Measurements from ENCODE around the gene ABHD4.
"Not testable (repeated sequence)": the region's sequence is repeated elsewhere in the genome, so short reads cannot be mapped to it uniquely, and the experiment has no call there.

The ABHD4 gene

GRCh38 chr14:22627506-22628263 lies 29.6 kb downstream of the ABHD4 start:
- no peak for DNase-seq (ENCODE audit: low read depth in 2 of 2)

DNA sequence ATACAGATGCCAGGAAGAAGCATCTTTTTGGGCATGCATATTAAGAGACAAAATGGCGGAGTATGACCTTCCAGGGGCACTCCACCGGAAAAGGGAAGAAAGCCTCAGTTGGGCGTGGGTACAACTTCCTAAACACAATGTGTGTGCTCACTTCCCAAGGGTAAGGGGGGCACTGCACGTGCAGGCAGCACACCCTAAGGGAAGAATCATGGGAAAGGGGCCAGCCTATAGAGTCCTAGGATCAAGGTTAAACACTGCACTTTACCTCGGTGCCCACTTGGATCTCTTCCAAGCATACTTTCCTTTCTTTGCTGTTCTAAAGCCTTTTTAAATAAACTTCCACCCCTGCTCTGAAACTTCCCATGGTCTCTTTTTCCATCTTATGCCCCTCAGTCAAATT lies 31.3 kb downstream of the ABHD4 start:
- no peak for DNase-seq (ENCODE audit: low read depth in 2 of 2)

GRCh38 chr14:22630066-22630465 lies 32.0 kb downstream of the ABHD4 start:
- no peak for DNase-seq (ENCODE audit: low read depth in 2 of 2)

DNA sequence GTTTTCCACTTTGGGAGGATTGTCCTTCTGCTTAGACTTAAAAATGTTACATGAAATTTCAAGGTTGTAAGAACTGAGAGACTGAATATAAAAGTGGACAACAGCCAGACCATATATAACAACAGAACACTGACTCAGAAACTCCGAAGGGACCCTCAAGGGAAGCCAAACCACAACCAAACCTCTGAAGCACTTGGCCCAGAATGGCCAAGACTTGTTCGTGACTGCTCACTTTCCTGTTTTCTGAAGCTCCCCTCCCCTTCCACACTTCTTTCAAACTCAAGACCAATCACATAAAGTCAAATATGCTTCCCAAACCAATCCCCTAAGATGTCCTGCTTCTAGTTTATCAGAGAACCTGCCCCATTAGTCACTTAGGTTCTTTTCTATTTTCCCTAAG lies 32.4 kb downstream of the ABHD4 start:
- DNase-seq (ENCODE audit: low read depth in 2 of 2), result no peak

DNA sequence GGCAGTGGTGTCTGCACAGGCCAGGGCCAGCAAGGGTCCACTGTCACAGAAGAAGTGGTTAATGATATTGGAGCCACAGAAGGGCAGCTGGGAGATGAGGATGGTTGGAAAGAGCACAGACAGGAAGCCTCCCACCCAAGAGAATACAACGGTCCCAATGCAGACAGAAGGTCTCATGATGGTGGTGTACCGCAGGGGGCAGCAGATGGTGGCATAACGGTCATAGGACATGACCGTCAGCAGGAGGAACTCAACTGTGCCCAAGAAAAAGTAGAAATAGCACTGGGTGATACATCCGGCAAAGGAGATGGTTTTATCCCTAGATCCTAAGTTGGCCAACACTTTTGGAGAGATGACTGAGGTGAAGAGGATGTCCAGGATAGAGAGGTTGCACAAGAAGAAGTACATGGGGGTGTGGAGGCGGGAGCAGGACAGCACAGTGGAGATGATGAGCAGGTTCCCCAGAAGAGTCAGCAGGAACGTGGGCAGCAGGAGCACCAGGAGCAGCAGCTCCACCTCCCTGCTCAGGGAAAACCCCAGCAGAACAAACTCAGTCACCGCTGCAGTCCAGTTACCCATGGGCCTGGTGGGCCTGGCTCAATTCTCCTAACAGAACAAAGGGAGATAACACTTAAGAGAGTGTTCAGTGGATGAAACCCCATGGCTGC lies 36.3 kb downstream of the ABHD4 start:
- no peak for DNase-seq (ENCODE audit: low read depth in 2 of 2)

DNA sequence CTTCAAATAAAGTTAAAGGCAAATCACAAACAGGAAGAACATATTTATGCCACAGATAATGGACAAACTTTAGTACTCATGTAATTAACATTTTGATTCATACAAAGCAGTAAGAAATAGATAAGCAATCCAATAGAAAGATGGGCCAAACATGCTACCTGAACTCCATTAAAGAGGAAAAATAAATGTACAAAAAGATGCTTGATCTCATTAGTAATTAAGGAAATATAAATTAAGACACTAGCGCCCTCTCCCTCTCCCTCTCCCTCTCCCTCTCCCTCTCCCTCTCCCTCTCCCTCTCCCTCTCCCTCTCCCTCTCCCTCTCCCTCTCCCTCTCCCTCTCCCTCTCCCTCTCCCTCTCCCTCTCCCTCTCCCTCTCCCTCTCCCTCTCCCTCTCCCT lies 37.9 kb downstream of the ABHD4 start:
- not testable (repeated sequence) for DNase-seq (ENCODE audit: low read depth in 2 of 2)

GRCh38 chr14:22640192-22640591 lies 42.1 kb downstream of the ABHD4 start:
- no peak for DNase-seq (ENCODE audit: low read depth in 2 of 2)

- no peak for DNase-seq (ENCODE audit: low read depth in 2 of 2)
Measured at GRCh38 chr14:22641846-22642245, 43.7 kb downstream of the ABHD4 start.

GRCh38 chr14:22644305-22644635 lies 46.2 kb downstream of the ABHD4 start, which contains the start of gene OR6J1:
TSS of gene OR6J1 (minus strand) at chr14:22644352. CDS start at chr14:22634811, 9,541 bp downstream.
- DNase-seq (ENCODE audit: low read depth in 2 of 2), result no peak

DNA sequence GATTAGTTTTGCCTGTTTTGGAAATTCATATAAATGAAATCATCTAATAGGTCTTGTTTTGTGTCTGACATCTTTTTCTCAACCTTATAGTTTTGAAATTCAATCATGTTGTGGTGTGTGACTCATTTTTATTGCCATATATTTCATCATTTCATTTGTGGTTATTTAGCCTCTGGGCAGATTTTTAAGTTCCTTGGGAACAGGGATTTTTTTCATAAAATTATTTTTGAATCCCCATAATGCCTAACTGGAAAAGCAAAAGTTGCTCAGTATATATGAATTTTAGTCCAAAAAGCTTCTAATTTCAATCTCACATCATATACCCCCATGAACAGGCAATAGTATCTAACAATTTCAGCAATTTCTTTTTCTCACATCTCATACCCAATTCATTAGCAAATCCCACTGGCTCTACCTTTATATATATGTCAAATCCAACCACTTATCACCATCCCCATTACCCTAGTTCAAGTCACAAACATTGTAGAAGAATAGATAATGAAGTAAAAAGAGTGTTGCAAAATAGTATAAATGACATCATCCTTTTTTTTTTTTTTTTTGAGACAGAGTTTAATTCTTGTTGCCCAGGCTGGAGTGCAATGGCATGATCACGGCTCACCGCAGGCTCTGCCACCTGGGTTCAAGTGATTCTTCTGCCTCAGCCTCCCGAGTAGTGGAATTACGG lies 48.6 kb downstream of the ABHD4 start:
- no peak for DNase-seq (ENCODE audit: low read depth in 2 of 2)

DNA sequence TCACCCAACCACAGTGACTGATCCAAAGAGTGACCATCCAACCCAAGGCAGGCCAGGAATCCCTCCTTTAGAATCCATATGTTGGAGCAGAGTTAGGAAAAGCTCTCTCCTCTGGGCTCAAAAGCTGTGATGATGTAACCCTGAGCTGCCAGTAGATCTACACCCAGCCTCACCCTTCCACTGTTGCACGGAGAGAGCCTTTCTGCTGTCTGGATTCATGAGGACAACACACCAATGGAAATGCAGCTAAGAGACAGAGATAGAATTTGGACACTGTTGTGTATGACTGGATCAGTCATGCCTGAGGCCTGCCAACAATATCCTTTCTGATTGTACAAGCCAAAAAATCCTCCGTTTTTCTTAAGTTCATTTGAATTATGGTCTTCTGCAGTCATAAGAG lies 50.4 kb downstream of the ABHD4 start:
- no peak for DNase-seq (ENCODE audit: low read depth in 2 of 2)

DNA sequence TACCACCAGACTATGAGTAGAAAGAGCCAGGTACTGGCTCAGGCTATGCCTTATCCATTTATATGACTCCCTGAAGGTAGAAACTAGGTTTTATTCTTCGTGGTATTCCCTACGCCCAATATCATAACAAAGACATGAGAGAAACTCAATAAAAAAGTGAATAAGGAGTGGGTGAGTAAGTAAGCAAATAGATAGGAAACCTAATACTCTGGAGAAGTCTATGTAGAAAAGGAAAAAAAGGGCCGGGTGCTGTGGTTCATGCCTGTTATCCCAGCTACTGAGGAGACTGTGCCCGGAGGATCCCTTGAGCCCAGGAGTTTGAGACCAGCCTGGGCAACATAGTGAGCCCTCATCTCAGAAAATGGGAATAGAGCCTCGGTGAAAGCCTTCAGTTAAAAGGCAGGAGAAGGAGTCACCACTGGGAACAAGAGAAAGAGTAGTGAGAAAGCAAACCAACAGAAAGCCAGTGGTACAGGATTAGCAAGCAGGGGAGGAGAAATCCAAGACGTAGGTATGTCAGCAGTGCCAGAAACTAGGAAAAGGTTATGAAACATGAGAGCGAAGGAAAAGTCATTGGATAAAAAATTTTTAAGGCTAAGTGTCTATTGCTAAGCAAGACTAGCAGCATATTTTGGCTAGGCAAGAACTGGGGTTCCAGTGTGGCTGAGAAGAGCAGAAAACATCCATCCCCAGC lies 52.1 kb downstream of the ABHD4 start:
- no peak for DNase-seq (ENCODE audit: low read depth in 2 of 2)

DNA sequence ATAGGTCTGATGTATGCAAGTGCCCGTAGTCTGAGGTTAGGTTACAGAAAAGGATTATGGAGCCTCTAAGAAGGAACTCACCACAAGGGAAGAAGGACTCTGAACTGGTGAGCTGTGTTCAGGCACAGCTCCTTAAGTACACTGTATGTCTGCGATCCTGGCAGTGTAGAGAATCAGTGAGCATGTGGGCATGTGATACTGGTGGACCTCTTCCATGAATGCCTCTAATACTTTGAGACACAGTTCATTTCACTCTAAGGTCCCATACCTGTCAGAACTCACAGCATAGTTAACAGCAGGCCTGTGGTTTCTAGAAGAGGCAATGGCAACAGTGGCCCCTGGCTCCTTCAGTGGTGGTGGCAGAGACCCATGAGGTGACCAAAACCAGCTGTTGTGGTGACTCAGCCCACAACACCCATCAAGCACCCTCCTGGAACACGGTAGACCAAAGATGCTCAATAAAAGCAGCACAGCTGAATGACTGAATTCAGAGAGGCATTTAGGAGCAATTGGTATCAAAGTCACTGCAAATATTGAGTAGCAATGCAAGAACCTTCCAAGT lies 52.9 kb downstream of the ABHD4 start:
- DNase-seq (ENCODE audit: low read depth in 2 of 2), result no peak

DNA sequence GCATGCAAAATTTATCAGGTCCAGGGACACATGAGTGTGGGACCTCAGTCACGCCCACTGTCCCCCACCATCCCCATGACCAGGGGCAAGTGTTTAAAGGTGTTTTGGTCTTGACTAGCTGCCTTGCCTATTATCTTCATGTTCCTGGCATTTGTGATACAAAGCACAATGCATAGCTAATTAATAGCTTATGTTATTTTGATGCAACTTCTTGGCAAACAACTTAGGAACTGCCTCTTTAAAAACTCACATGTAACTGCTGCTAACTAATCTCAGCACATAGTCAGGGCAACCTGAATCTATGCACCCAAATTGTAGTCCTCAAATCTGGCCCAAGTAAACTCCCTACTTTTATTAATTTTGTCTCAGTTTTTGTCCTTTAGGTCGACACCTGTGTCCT lies 53.5 kb downstream of the ABHD4 start:
- DNase-seq (ENCODE audit: low read depth in 2 of 2), result no peak

DNA sequence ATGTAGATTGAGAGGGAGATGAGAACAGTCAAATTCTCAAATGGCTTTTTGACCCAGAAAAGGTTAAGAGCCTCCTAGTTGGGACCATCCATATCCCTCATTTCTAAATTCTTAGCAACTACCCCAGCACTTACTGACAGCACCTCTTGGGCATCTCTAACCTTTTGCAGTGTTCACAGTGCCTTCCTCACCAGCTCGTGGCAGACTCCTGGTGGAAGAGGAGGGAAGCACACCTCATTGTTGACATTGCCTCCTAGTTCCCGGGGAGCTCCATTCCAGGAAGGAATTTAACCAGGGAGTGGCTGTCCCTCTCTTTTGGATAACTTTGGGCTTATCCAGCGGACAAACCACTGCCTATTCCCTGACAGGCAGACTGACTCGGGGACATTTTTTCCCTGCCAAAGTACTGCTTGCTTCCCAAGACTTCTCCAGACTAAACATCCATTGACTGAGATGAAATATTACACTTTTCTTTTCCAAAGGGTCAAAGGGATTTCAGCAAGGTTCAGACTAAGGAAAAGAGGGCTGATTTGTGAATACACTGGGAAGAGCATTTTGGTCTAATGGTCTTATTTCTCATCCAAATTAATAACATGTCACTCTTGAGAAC lies 55.0 kb downstream of the ABHD4 start:
- DNase-seq (ENCODE audit: low read depth in 2 of 2), result peak; percentile 32 to 33

DNA sequence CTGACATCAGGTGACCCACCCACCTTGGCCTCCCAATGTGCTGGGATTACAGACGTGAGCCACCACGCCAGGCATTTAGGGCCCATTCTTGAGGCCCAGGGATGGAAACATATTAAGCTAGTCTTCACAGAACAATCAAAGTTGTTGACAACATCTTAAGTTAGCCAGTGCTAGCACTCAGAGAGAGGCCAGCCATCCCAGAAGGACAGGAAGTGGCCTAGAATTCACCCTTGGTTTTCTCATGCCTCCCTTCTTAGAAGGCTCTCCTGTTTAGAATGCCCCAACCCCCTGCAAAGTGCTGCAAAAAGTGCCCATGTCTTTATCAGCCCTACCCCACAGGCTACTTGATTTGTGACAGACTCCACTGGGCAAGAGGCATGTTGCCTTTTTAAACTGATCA lies 58.1 kb downstream of the ABHD4 start:
- DNase-seq (ENCODE audit: low read depth in 2 of 2), result no peak

DNA sequence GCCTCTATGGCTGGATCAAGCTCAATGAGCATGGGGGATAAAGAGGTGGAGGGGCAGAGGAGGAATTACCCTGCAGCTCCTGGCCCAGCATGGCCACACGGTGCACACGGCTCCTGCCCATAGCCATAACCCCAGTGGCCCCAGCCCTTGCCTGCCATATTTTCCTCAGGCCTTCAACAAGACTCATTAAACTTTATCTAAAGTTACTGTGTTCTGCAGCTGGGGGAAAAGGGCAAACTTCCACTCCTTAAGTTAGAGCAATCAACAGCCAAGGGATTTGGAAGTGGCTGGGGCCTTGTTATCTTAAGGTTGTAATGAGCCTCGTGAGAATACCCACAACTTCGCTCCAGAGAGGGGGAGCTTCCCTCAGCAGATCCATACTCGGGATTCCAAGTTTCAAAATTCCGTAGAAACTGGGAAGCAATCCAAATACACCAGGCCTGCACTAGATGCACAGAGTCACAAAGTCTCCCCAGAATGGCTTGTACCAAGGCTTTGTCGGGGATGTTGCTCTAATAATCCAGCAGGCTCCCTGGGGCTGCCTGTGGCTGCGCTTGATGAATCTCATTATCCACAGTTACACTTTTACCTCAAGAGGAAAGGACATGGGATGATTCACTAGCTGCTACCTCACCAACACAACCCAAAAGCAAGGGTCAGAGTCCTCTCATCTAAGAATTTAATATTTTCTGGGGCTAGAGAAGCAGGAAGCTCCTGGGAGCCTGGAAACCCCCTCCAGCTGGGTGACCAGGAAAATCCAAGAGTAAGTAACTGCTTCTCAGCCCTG lies 59.0 kb downstream of the ABHD4 start:
- no peak for DNase-seq (ENCODE audit: low read depth in 2 of 2)

DNA sequence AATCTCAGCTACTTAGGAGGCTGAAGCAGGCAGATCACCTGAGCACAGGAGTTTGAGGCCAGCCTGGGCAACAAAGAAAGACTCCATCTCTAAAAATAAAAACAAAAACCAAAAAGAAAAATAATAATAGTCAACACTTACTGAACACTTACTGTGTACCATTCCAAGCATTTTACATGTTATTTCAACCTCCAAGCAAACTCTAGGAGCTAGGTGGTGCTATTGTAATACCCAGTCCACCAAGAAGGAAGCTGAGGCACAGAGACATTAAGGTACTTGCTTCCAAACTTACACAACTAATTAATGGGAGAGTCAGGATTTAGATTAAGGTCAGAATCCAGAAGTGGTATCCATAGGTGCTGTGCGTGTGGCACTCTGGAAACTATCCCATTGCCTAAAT lies 59.8 kb downstream of the ABHD4 start:
- no peak for DNase-seq (ENCODE audit: low read depth in 2 of 2)

GRCh38 chr14:22658946-22659345 lies 60.8 kb downstream of the ABHD4 start:
- DNase-seq (ENCODE audit: low read depth in 2 of 2), result no peak

- DNase-seq (ENCODE audit: low read depth in 2 of 2), result no peak
Measured at GRCh38 chr14:22660654-22661053, 62.6 kb downstream of the ABHD4 start.
